Calu3 (cell line): ENCODE measurements around the gene C1QL3. TPM values are rescaled to one million over a fixed set of nuclear protein-coding genes. Genes with fewer than 3 reads are reported as not detected.

Source experiments
- BruUV-seq: library from RNA; stranded (reverse); fragments of 400-500 nt; replicated peaks from 2 replicates; lab custom pipeline; 2021; lab: Mats Ljungman, UMichigan
- CTCF ChIA-PET: fragments of 300-600 bp; sonication (Branson Sonifier 250); formaldehyde crosslinking; loops from one replicate; lab custom pipeline; 2022; ENCODE audit warnings: antibody characterized with exemption; lab: Charles Lee
- DNase-seq: peaks from one replicate; pipeline ENCODE4 v3.0.0; 2022
- H3K27ac Mint-ChIP-seq: one replicate; pipeline ENCODE4 v1.8.0; 2022; ENCODE audit warnings: mixed read lengths; ENCODE audit not compliant: unreplicated experiment
- H3K27me3 Mint-ChIP-seq: one replicate; pipeline ENCODE4 v1.8.0; 2022; ENCODE audit warnings: mixed read lengths; ENCODE audit not compliant: unreplicated experiment
- H3K36me3 Mint-ChIP-seq: one replicate; pipeline ENCODE4 v1.8.0; 2022; ENCODE audit warnings: mild to moderate bottlenecking, moderate library complexity, mixed read lengths; ENCODE audit not compliant: insufficient read depth, unreplicated experiment
- H3K4me1 Mint-ChIP-seq: one replicate; pipeline ENCODE4 v1.8.0; 2022; ENCODE audit warnings: mild to moderate bottlenecking, low read depth, mixed read lengths; ENCODE audit not compliant: unreplicated experiment
- H3K4me3 Mint-ChIP-seq: one replicate; pipeline ENCODE4 v1.8.0; 2022; ENCODE audit warnings: mild to moderate bottlenecking, low read depth, moderate library complexity, mixed read lengths; ENCODE audit not compliant: unreplicated experiment
- H3K9me3 Mint-ChIP-seq: one replicate; pipeline ENCODE4 v1.8.0; 2022; ENCODE audit warnings: low read depth, mixed read lengths; ENCODE audit not compliant: unreplicated experiment
- intact Hi-C: fragments of 100-400 bp; cut with micrococcal nuclease; formaldehyde crosslinking; loops from one replicate; pipeline ENCODE4 v1.10.0; 2022; ENCODE audit not compliant: unreplicated experiment
- total RNA-seq: library from RNA; stranded (reverse); gene quantifications from 2 replicates; pipeline ENCODE4 v1.2.3, GENCODE V29; 2022
- TF ChIP-seq, protein P1 (sequence below): fragments of 200-600 bp; IDR thresholded peaks from one replicate; pipeline ENCODE4 v1.8.0; 2022; ENCODE audit warnings: antibody characterized with exemption; ENCODE audit not compliant: unreplicated experiment

Gene C1QL3
- total RNA-seq, 1 experiment from 2014 or later, result not detected

DNA sequence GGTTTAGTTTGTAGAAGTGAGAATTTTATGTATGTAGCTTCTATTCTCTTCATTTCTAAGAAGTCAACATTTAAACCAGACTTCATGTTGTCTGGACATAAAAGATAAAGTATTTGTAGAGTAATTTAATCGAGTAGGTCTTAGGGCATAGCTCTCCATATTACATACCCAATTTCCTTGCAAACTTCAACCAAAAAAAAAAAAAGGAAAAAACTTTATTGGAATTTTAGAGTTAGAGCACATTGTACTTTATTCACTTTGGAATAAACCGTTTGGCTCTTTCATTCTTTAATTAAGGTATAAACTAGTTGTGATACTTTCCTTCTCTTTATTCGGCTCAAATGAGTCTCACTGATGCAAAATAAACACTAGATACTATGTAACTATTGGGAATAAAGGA is 48.9 kb downstream of the C1QL3 start:
- no peak for DNase-seq
- Mint-ChIP-seq H3K36me3 (no peaks in the 10 kb centered on the region), H3K9me3 (no peaks in the 10 kb centered on the region), H3K4me1 (peaks cover 14% of the 10 kb centered on the region), H3K4me3 (no peak overlapping the region), H3K27me3 (no peaks in the 10 kb centered on the region), H3K27ac (no peak overlapping the region)
- TF ChIP-seq, protein P1, sequence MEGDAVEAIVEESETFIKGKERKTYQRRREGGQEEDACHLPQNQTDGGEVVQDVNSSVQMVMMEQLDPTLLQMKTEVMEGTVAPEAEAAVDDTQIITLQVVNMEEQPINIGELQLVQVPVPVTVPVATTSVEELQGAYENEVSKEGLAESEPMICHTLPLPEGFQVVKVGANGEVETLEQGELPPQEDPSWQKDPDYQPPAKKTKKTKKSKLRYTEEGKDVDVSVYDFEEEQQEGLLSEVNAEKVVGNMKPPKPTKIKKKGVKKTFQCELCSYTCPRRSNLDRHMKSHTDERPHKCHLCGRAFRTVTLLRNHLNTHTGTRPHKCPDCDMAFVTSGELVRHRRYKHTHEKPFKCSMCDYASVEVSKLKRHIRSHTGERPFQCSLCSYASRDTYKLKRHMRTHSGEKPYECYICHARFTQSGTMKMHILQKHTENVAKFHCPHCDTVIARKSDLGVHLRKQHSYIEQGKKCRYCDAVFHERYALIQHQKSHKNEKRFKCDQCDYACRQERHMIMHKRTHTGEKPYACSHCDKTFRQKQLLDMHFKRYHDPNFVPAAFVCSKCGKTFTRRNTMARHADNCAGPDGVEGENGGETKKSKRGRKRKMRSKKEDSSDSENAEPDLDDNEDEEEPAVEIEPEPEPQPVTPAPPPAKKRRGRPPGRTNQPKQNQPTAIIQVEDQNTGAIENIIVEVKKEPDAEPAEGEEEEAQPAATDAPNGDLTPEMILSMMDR, result no peak
- BruUV-seq, result no TSS peak
- CTCF ChIA-PET, result interaction anchor here (0.7 kb wide), 3 partner anchors 303 to 1349 kb away, joined by 3 read pairs; no protein-coding TSS in a partner anchor
- intact Hi-C loops, result no loop called here

DNA sequence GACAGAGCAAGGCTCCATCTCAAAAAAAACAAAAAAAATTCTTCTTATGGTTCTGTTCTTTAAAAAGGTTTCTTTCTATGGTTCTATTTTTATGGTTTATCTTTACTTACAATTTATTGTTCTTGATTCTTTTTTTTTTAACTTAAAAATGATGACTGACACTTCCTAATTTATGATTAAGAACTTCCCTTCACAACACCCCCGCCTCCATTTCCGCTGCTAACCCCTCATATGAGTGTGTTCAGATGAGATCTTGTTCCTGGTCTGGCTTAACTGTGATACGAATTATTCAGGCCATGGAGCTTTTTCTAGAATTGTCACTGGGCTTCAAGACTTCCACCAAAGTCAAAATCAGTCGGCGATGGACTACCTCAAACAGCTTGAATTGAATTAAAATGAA is 50.9 kb downstream of the C1QL3 start:
- Mint-ChIP-seq H3K36me3 (no peaks in the 10 kb centered on the region), H3K9me3 (no peaks in the 10 kb centered on the region), H3K4me3 (no peak overlapping the region), H3K4me1 (peaks cover 14% of the 10 kb centered on the region), H3K27me3 (no peaks in the 10 kb centered on the region), H3K27ac (no peak overlapping the region)
- no TSS peak for BruUV-seq
- intact Hi-C loops, result no loop called here
- CTCF ChIA-PET, result no interaction called here
- no peak for DNase-seq
- TF ChIP-seq, protein P1, result no peak

DNA sequence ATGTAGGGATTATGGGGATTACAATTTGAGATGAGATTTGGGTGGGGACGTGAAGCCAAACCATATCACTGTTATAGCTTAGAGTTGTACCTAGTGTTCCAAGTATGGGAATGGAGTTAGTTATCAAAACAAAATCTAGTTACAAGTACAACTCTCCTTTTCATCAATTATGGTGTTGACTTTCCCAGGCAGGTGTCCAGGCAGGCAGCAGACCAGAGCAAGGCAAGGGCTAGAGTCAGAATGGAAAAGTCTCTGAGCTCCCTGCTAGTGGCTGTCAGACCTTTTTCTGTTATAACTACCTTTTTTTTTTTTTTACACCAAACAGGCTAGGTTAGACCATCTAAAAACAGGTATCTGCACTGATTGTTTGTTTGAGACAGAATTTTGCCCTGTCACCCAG is 55.7 kb downstream of the C1QL3 start:
- BruUV-seq, result no TSS peak
- Mint-ChIP-seq H3K9me3 (no peaks in the 10 kb centered on the region), H3K36me3 (no peaks in the 10 kb centered on the region), H3K4me1 (peaks cover 14% of the 10 kb centered on the region), H3K27me3 (no peaks in the 10 kb centered on the region), H3K4me3 (no peak overlapping the region), H3K27ac (no peak overlapping the region)
- TF ChIP-seq, protein P1, result no peak
- DNase-seq, result no peak
- intact Hi-C loops, result no loop called here
- CTCF ChIA-PET, result no interaction called here

Other genes starting within 250 kb of the C1QL3 start
- gene PTER, start 84.9 kb downstream of the C1QL3 start, total RNA-seq, result 30.1 and 33.1 TPM in 2 replicates